ENCODE results near the gene SMPD3.

DNA sequence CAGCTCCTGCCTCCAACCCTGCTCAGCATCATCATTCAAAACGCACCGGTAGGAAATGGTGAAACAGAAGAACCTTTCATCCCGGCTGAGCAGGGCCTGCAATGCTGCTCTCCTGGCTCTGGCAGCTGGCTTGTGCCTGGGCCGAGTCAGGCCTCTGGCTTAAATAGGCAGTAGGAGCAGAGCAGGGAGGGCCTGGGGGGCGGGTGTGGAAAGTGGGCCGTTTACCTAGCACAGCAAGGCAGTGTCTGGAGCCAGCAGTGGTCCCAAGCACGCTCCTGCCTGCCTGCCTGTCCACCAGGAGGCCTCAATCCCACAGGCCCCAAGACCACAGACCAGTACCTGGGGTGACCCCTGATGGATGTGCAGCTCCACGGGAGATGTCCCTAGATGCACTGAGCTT, 59.3 kb downstream of the SMPD3 start:
- TF ChIP-seq, protein P1, sequence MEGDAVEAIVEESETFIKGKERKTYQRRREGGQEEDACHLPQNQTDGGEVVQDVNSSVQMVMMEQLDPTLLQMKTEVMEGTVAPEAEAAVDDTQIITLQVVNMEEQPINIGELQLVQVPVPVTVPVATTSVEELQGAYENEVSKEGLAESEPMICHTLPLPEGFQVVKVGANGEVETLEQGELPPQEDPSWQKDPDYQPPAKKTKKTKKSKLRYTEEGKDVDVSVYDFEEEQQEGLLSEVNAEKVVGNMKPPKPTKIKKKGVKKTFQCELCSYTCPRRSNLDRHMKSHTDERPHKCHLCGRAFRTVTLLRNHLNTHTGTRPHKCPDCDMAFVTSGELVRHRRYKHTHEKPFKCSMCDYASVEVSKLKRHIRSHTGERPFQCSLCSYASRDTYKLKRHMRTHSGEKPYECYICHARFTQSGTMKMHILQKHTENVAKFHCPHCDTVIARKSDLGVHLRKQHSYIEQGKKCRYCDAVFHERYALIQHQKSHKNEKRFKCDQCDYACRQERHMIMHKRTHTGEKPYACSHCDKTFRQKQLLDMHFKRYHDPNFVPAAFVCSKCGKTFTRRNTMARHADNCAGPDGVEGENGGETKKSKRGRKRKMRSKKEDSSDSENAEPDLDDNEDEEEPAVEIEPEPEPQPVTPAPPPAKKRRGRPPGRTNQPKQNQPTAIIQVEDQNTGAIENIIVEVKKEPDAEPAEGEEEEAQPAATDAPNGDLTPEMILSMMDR (IDR thresholded peaks at IDR 0.05), result no peak
- TF ChIP-seq FOXJ3 (CRISPR knock-in tag; IDR thresholded peaks at IDR 0.05; ENCODE audit: borderline replicate concordance), result no peak

Data from WTC11 (cell line).